Measurements from ENCODE around the gene SHF.

The SHF gene

DNA sequence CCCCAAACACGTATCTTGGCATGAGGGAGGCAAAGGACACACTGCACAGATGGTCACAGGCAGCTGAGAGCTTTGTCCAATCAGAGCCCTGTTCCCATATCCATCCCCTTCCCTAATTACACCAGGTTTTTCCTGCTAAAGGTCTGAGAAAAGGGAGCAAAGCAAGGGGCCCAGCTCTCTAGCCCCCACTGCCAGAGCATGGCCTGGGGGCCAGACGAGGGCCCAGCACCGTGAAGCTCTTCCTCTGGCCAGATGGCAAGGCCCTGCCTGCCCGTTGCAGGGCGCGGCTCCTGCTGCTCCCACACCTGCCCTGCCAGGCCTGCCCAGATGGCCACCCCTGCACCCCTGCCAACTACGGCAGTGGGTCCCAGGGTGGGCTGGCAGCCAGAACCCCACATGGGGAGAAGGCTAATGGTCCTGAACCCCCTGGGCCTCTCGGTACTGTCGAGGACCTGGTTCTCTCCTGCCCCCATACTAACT is 3.2 kb downstream of the SHF start (continued):
- TF ChIP-seq, protein P1, sequence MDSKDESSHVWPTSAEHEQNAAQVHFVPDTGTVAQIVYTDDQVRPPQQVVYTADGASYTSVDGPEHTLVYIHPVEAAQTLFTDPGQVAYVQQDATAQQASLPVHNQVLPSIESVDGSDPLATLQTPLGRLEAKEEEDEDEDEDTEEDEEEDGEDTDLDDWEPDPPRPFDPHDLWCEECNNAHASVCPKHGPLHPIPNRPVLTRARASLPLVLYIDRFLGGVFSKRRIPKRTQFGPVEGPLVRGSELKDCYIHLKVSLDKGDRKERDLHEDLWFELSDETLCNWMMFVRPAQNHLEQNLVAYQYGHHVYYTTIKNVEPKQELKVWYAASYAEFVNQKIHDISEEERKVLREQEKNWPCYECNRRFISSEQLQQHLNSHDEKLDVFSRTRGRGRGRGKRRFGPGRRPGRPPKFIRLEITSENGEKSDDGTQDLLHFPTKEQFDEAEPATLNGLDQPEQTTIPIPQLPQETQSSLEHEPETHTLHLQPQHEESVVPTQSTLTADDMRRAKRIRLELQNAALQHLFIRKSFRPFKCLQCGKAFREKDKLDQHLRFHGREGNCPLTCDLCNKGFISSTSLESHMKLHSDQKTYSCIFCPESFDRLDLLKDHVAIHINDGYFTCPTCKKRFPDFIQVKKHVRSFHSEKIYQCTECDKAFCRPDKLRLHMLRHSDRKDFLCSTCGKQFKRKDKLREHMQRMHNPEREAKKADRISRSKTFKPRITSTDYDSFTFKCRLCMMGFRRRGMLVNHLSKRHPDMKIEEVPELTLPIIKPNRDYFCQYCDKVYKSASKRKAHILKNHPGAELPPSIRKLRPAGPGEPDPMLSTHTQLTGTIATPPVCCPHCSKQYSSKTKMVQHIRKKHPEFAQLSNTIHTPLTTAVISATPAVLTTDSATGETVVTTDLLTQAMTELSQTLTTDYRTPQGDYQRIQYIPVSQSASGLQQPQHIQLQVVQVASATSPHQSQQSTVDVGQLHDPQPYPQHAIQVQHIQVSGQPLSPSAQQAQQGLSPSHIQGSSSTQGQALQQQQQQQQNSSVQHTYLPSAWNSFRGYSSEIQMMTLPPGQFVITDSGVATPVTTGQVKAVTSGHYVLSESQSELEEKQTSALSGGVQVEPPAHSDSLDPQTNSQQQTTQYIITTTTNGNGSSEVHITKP (tag by site-specific recombination; IDR thresholded peaks at IDR 0.05): no peak
- no peak for TF ChIP-seq ZNF114 (tag by site-specific recombination; IDR thresholded peaks at IDR 0.05)
- TF ChIP-seq ZNF366 (tag by site-specific recombination; conservative IDR thresholded peaks at IDR 0.05): no peak

DNA sequence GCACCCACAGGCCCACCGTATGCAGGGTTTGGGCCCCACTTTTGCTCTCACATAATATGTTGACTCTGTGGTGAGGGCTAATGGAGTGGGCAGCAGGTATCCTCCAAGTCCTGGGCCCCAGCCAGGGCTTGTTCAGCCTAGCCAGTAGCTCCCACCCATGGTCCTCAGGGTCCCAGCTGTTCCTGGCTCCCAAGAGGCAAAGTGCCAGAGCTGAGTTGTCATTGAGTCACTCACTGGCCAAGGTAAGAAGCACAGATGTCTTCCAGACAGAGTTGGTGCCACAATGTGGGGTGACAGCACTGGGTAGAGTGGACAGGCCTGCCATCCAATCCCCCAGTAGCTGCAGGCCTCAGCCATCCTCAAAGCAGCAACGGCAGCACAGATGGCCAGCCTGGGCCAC is 4.3 kb downstream of the SHF start:
- TF ChIP-seq ZNF837 (tag by site-specific recombination; IDR thresholded peaks at IDR 0.05) (no peak), ZNF2 (tag by site-specific recombination; IDR thresholded peaks at IDR 0.05) (no peak), GLI2 (tag by site-specific recombination; IDR thresholded peaks at IDR 0.05; ENCODE audit: borderline replicate concordance, low read depth) (no peak), ZNF175 (tag by site-specific recombination; IDR thresholded peaks at IDR 0.05) (no peak), ZNF768 (tag by site-specific recombination; IDR thresholded peaks at IDR 0.05) (no peak), ZNF24 (tag by site-specific recombination; IDR thresholded peaks at IDR 0.05) (no peak), ZNF791 (tag by site-specific recombination; IDR thresholded peaks at IDR 0.05) (no peak), ZNF621 (tag by site-specific recombination; IDR thresholded peaks at IDR 0.05) (no peak), GLIS2 (tag by site-specific recombination; IDR thresholded peaks at IDR 0.05) (no peak)
- TF ChIP-seq, protein P2, sequence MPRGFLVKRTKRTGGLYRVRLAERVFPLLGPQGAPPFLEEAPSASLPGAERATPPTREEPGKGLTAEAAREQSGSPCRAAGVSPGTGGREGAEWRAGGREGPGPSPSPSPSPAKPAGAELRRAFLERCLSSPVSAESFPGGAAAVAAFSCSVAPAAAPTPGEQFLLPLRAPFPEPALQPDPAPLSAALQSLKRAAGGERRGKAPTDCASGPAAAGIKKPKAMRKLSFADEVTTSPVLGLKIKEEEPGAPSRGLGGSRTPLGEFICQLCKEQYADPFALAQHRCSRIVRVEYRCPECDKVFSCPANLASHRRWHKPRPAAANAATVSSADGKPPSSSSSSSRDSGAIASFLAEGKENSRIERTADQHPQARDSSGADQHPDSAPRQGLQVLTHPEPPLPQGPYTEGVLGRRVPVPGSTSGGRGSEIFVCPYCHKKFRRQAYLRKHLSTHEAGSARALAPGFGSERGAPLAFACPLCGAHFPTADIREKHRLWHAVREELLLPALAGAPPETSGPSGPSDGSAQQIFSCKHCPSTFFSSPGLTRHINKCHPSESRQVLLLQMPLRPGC (tag by site-specific recombination; IDR thresholded peaks at IDR 0.05): no peak
- TF ChIP-seq, protein P3, sequence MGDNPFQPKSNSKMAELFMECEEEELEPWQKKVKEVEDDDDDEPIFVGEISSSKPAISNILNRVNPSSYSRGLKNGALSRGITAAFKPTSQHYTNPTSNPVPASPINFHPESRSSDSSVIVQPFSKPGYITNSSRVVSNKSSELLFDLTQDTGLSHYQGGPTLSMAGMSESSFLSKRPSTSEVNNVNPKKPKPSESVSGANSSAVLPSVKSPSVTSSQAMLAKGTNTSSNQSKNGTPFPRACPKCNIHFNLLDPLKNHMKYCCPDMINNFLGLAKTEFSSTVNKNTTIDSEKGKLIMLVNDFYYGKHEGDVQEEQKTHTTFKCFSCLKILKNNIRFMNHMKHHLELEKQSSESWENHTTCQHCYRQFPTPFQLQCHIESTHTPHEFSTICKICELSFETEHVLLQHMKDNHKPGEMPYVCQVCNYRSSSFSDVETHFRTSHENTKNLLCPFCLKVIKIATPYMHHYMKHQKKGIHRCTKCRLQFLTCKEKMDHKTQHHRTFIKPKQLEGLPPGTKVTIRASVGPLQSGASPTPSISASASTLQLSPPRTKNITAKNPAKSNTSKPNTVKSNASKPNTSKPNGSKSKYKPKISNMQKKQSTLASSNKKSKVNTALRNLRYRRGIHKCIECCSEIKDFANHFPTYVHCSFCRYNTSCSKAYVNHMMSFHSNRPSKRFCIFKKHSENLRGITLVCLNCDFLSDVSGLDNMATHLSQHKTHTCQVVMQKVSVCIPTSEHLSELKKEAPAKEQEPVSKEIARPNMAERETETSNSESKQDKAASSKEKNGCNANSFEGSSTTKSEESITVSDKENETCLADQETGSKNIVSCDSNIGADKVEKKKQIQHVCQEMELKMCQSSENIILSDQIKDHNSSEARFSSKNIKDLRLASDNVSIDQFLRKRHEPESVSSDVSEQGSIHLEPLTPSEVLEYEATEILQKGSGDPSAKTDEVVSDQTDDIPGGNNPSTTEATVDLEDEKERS (tag by site-specific recombination; IDR thresholded peaks at IDR 0.05): no peak
- Histone ChIP-seq H3K36me3 (ENCODE audit: control insufficient read depth in 2 of 2, insufficient read depth in 1 of 2, low read length in 2 of 2) (no peaks in the 10 kb centered on the region), H3K4me1 (ENCODE audit: control insufficient read depth, insufficient read depth, low read length) (no peaks in the 10 kb centered on the region; the same call in 1 of the 2 replicates), H3K9me3 (ENCODE audit: control insufficient read depth, insufficient read depth, low read depth, low read length) (no peaks in the 10 kb centered on the region), H3K4me3 (ENCODE audit: low read depth, low read length) (no peak overlapping the region), H3K27ac (ENCODE audit: extremely low read depth, low read depth, low read length) (no peak overlapping the region)
- POLR2A ChIA-PET: no interaction called here
- CTCF ChIA-PET: interaction anchor here (2.3 kb wide), 1 partner anchor 16 kb away, joined by 9 read pairs; no protein-coding TSS in a partner anchor

DNA sequence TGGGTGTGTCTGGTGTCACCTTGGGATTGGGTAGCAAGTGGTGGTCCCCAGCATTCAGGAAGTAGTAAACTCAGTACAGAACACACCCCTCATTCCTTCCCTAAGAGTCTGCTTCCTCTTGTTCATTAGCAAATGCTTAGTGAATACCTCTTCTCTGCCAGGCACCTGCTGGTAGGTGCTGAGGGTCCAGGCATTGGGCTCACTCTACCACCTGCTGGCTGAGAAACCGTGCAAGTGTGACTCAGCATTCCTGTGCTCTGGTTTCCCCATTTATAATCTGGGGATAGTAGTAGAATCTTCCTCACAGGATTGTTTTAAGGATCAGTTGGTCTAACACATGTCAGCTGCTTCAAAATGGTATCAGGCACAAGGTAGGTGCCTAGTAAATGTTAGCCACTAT is 4.8 kb downstream of the SHF start:
- no peak overlapping the region for H3K27ac ChIP-seq (ENCODE audit: extremely low read depth, low read depth, low read length)
- H3K36me3 ChIP-seq (ENCODE audit: control insufficient read depth in 2 of 2, insufficient read depth in 1 of 2, low read length in 2 of 2): no peaks in the 10 kb centered on the region
- no peak overlapping the region for H3K4me3 ChIP-seq (ENCODE audit: low read depth, low read length)
- ChIA-PET CTCF (interaction anchor here (2.3 kb wide), 1 partner anchor 15 kb away, joined by 9 read pairs; no protein-coding TSS in a partner anchor), POLR2A (no interaction called here)
- H3K9me3 ChIP-seq (ENCODE audit: control insufficient read depth, insufficient read depth, low read depth, low read length): no peaks in the 10 kb centered on the region
- no peaks in the 10 kb centered on the region; the same call in 1 of the 2 replicates for H3K4me1 ChIP-seq (ENCODE audit: control insufficient read depth, insufficient read depth, low read length)
- no peak for TF ChIP-seq ZNF433 (tag by site-specific recombination; IDR thresholded peaks at IDR 0.05; ENCODE audit: low read depth)
- TF ChIP-seq KLF16 (tag by site-specific recombination; IDR thresholded peaks at IDR 0.05): no peak
- TF ChIP-seq, protein P4, sequence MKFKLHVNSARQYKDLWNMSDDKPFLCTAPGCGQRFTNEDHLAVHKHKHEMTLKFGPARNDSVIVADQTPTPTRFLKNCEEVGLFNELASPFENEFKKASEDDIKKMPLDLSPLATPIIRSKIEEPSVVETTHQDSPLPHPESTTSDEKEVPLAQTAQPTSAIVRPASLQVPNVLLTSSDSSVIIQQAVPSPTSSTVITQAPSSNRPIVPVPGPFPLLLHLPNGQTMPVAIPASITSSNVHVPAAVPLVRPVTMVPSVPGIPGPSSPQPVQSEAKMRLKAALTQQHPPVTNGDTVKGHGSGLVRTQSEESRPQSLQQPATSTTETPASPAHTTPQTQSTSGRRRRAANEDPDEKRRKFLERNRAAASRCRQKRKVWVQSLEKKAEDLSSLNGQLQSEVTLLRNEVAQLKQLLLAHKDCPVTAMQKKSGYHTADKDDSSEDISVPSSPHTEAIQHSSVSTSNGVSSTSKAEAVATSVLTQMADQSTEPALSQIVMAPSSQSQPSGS (tag by site-specific recombination; IDR thresholded peaks at IDR 0.05; ENCODE audit: low read depth): no peak
- TF ChIP-seq SP7 (tag by site-specific recombination; IDR thresholded peaks at IDR 0.05): no peak
- no peak for TF ChIP-seq MEIS1 (CRISPR knock-in tag; IDR thresholded peaks at IDR 0.05; ENCODE audit: borderline replicate concordance)
- TF ChIP-seq IKZF3 (tag by site-specific recombination; IDR thresholded peaks at IDR 0.05): no peak
- no peak for TF ChIP-seq KLF9 (tag by site-specific recombination; IDR thresholded peaks at IDR 0.05; ENCODE audit: low read depth)
